Subcutaneous adipose tissue (tissue), 4 donors: ENCODE measurements around the gene ZNF516. TPM values are rescaled to one million over a fixed set of nuclear protein-coding genes. Genes with fewer than 3 reads are reported as not detected.

Experiments used
- total RNA-seq, 4 donors: library from RNA; depleted of rRNA; stranded (reverse); fragments of >200 nt; gene quantifications; one replicate each; pipeline ENCODE4 v1.1.0, GENCODE V29; 2016
- TF ChIP-seq, protein P1 (sequence below): fragments of 450-650 bp; IDR thresholded peaks from one replicate; pipeline ENCODE4 v1.5.1; 2016; ENCODE audit warnings: low read depth, mild to moderate bottlenecking, control low read depth, antibody characterized with exemption, moderate library complexity

The ZNF516 gene
- total RNA-seq, 4 donors from 2014 or later: 15.4 to 22.3 (median 17.5) TPM

DNA sequence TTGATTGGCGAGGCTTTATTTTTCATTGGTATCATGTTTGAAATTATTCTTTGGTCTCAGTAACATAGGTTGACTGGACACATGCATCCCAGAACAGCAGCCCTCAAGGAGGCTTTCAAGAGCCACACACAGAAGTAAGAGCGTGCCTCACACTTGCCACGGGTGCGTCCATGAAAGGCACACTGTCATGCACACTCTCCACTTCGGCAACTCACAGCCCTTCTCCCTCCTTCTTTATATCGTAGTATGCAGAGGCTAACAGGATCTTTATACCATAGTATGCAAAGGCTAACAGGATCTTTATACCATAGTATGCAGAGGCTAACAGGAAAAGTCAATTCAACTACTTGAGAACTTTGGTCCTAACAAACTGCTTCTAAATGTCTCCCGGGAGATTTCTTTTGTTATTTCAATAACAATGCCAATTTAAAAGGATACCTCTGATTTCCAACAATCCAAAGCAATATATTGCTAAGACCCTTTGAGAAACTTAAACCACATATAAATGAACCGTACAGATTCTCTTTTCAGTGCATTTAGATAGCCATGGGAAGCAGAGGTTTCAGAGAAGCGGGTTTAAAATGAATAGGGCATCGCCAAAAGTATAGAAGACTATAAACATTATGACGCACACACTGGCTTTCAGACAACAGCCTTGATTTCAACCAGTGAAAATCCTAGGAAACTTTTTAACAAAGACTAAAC lies 26.5 kb upstream of the ZNF516 start:
- TF ChIP-seq, protein P1, sequence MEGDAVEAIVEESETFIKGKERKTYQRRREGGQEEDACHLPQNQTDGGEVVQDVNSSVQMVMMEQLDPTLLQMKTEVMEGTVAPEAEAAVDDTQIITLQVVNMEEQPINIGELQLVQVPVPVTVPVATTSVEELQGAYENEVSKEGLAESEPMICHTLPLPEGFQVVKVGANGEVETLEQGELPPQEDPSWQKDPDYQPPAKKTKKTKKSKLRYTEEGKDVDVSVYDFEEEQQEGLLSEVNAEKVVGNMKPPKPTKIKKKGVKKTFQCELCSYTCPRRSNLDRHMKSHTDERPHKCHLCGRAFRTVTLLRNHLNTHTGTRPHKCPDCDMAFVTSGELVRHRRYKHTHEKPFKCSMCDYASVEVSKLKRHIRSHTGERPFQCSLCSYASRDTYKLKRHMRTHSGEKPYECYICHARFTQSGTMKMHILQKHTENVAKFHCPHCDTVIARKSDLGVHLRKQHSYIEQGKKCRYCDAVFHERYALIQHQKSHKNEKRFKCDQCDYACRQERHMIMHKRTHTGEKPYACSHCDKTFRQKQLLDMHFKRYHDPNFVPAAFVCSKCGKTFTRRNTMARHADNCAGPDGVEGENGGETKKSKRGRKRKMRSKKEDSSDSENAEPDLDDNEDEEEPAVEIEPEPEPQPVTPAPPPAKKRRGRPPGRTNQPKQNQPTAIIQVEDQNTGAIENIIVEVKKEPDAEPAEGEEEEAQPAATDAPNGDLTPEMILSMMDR: no peak

DNA sequence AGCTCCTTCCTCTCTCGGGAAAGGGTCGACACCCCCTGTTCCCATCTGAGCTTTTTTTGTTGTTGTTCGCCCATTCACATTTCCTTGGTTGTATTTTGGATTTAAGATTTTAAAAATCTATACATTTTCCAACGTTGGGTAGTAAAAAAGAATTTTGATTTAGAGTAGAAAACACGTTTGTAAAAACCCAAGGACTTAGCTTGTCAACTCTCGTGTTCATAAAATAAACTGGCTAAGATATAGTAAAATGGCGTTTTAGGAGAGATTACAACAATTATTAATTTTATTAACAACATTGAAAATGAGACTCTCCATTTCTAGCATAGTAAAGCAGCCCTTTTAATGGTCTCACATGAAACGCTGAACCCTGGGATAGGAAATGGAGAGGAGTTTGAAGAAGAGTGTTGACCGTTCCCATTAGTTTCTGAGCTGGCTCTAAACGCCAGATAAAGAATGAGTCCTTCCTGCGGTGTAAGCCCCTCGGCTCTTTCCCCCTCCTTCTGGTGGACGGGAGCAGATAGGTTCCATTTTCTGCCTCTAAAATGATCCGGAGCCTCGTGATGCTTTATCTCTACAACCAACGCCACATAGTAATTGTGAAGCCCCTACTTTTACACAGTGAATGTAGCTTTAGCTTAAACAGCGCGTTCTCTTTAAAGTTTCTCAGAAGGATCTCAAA lies 24.0 kb upstream of the ZNF516 start:
- TF ChIP-seq, protein P1: no peak

DNA sequence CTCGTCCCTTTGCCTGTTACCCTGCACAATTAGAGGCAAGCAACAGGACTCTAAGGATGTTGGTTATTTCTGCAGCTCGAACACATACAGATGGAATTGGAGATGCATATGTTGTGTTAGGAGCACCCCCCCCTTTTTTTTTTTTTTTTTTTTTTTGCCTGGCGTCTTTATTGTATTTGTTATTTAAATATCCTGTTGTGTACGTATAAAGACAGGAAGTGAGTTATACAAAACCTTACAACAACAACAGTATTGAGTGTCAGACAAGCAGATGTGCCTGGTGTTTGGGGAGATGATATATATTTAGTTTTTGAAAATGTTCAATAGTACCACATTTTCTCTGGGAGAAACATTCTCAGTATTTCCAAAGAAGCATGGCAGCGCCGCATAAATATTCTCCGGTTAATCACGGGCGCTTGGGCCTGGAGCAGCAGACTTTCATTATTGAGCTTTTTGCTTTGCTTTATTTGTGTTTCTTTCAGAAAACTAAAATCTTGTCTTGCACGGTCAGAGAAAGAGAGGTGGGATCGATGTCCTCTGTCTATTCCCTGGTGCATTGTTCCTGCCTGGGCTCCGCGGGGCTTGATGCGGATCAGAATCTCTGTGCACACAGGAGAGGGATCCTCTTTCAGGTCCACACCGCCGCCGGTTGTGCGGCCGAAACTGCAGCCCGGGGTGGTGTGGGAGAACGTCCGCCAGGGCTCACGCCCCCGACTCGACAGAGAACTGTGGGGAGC lies 23.2 kb upstream of the ZNF516 start:
- TF ChIP-seq, protein P1: no peak

DNA sequence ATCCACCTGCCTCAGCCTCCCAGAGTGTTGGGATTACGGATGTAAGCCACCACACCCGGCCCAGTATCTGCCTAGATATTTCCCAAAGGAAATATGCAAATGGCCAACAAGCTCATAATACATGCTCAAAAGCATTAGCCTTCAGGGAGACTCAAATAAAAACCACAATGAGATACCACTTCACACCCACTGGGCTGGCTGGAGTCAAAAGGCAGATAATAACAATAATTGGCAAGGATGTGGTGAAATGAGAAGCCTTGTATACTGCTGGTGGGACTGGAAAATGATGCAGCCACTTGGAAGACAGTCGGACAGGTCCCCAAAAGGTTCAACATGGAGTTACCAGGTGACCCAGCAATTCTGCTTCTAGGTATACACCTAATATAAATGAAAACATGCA lies 20.5 kb upstream of the ZNF516 start:
- TF ChIP-seq, protein P1: no peak

DNA sequence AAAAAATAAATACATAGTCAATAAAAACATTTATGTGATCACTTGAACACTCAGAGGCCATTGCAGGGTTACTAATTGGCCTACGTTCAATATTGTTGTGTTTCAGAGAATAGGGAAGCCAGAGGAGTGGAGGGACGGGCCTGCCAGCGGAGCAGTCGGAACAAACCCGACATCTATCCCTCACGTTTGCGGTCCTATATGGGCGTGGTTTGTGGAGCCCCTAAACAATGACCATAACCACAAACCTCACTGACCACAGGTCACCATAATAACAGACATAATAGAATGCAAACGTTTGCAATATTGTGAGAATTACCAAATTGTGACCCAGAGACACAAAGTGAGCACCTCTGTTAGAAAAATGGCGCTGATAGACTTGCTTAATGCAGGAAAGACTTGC lies 19.5 kb upstream of the ZNF516 start:
- TF ChIP-seq, protein P1: no peak

DNA sequence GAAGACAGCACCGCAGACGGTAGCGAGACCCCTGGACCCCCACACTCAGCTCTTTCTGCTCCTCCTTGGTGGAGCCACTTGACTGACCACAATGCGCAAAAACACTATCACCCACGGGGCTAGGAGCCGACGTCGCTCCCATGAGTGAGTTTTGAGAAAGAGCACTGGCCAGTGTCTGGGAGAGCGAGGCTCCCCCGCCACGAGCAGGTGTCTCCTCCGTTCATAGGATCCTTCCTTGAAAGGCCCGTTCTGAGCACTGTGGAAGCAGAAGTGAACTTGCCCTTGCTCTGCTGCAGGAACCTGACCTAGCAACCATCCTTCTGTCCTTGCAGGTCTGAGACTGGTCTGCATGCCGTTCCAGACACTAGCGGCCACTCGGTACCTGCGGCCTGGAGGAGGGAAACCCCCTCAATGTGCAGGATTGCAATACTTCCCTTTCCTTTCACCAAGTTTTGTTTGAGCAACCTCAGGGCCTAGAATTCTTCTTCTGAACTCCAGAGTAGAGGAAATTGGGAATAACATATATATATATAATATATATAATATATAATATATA lies 12.9 kb upstream of the ZNF516 start:
- TF ChIP-seq, protein P1: no peak
